GM23338 (cell line): ENCODE measurements around the gene STAT6.

Experiments used
- CREB1 ChIP-seq: fragments of 250-450 bp; sonication (Bioruptor Pico); IDR thresholded peaks from 2 replicates; pipeline ENCODE4 v1.5.0; 2020; ENCODE audit warnings: low read depth, mild to moderate bottlenecking, moderate library complexity
- CTCF ChIP-seq, 2 experiments: fragments of 200-600 bp in 1 of 2; sonication (generic) in 1 of 2; conservative IDR thresholded peaks; 2 replicates each; pipeline versions ENCODE4 v1.5.1 to v1.6.1; 2016 to 2017; ENCODE audit warnings: antibody characterized with exemption in 2 of 2, low read depth in 2 of 2, mild to moderate bottlenecking in 2 of 2, moderate library complexity in 1 of 2
- ETS1 ChIP-seq: IDR thresholded peaks from 2 replicates; pipeline ENCODE4 v1.6.1; 2016; ENCODE audit warnings: antibody characterized with exemption
- EZH2 ChIP-seq: fragments of 200-600 bp; sonication (generic); IDR thresholded peaks from one replicate; pipeline ENCODE4 v1.8.0; 2017; ENCODE audit warnings: antibody characterized with exemption, mild to moderate bottlenecking, low read depth; ENCODE audit not compliant: unreplicated experiment
- EZH2phosphoT487 ChIP-seq: fragments of 200-600 bp; sonication (generic); IDR thresholded peaks from one replicate; pipeline ENCODE4 v1.8.1; 2018; ENCODE audit warnings: antibody characterized with exemption; ENCODE audit not compliant: unreplicated experiment
- JUNB ChIP-seq: IDR thresholded peaks from one replicate; pipeline ENCODE4 v1.6.1; 2016; ENCODE audit warnings: antibody characterized with exemption; ENCODE audit not compliant: unreplicated experiment
- POLR2AphosphoS5 ChIP-seq: IDR thresholded peaks from 2 replicates; pipeline ENCODE4 v1.6.1; 2016; ENCODE audit warnings: antibody characterized with exemption, low read depth
- ZNF114 ChIP-seq: fragments of 250-450 bp; sonication (Bioruptor Pico); IDR thresholded peaks from 2 replicates; pipeline ENCODE4 v1.5.0; 2020; ENCODE audit warnings: mild to moderate bottlenecking, moderate library complexity
- TF ChIP-seq, protein P1 (sequence below): IDR thresholded peaks from one replicate; pipeline ENCODE4 v1.6.1; 2018; ENCODE audit warnings: antibody characterized with exemption; ENCODE audit not compliant: unreplicated experiment

GRCh38 chr12:57154804-57155434 is 43.8 kb upstream of the STAT6 start:
- TF ChIP-seq POLR2AphosphoS5 (no peak), ZNF114 (CRISPR knock-in tag) (no peak), CTCF (conservative IDR thresholded peaks at IDR 0.05; ENCODE audit: low read depth in 2 of 2) (no peak), JUNB (no peak), EZH2phosphoT487 (no peak), CREB1 (CRISPR knock-in tag) (no peak), EZH2 (no peak), ETS1 (no peak)
- TF ChIP-seq, protein P1, sequence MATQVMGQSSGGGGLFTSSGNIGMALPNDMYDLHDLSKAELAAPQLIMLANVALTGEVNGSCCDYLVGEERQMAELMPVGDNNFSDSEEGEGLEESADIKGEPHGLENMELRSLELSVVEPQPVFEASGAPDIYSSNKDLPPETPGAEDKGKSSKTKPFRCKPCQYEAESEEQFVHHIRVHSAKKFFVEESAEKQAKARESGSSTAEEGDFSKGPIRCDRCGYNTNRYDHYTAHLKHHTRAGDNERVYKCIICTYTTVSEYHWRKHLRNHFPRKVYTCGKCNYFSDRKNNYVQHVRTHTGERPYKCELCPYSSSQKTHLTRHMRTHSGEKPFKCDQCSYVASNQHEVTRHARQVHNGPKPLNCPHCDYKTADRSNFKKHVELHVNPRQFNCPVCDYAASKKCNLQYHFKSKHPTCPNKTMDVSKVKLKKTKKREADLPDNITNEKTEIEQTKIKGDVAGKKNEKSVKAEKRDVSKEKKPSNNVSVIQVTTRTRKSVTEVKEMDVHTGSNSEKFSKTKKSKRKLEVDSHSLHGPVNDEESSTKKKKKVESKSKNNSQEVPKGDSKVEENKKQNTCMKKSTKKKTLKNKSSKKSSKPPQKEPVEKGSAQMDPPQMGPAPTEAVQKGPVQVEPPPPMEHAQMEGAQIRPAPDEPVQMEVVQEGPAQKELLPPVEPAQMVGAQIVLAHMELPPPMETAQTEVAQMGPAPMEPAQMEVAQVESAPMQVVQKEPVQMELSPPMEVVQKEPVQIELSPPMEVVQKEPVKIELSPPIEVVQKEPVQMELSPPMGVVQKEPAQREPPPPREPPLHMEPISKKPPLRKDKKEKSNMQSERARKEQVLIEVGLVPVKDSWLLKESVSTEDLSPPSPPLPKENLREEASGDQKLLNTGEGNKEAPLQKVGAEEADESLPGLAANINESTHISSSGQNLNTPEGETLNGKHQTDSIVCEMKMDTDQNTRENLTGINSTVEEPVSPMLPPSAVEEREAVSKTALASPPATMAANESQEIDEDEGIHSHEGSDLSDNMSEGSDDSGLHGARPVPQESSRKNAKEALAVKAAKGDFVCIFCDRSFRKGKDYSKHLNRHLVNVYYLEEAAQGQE = no peak
